ENCODE data around the gene ECEL1.

ECEL1 gene

DNA sequence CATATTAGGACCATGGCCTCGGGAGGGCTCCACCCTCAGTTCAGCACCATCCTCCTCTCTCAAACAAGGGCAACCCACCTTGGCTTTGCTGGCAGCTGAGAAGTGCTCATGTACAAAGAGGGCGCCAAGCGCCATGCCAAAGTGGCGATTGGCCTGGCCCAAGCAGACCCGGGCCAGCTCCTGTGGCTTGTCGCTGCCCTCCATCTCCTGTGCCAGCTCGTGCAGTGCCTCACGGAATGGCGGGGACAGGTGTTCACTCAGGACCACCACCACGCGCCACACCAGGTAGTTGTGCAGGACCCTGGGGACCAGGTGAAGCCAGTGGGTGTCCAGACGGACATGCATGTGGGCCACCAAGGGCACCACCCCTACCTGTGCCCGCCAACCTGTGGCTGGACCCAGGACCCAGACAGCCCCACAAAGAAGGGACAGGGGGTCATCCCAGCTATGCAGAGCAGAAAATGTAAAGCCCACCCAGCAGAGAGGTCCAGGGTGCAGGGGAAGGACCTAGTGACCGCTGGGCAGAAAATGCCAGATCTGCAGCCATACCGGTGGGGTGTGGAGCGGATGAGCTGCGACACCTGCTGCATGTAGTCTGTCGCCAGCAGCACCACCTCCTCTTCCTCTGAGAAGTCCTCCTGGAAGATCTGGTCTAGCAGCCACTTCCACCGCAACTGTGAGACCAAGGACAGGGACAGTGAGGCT lies 3.6 kb downstream of the ECEL1 start:
- no peak for DNase-seq (ENCODE audit: low read depth)

DNA sequence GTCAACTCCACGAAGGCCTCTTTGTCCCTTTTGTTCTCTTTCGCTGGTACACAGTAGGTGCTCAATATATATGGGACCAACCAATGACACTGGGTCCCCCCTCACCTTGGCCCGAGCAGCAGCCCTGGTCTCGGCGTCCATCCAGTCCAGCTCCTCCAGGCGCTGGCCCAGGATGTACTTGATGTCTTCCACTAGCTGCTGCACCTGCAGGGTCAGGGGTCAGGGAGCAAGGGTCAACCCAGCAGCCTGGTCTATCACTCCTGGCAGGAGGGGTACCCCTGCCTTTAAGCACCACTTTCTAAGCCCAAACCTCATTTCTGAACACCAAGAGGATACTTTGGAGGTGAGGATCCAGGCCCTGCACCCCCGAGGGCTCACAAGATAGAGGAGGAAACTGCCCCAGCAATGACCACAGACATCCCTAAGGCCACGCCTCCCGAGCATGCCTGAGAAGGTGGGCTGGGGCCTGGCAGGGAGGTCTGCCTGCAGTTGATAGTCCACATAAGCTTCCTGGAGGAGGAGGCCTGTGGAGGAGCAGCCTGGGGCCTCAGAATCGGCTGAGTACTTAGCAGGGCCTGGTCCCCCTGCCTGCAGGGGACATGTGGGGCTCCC lies 4.2 kb downstream of the ECEL1 start:
- DNase-seq (ENCODE audit: low read depth) = no peak

DNA sequence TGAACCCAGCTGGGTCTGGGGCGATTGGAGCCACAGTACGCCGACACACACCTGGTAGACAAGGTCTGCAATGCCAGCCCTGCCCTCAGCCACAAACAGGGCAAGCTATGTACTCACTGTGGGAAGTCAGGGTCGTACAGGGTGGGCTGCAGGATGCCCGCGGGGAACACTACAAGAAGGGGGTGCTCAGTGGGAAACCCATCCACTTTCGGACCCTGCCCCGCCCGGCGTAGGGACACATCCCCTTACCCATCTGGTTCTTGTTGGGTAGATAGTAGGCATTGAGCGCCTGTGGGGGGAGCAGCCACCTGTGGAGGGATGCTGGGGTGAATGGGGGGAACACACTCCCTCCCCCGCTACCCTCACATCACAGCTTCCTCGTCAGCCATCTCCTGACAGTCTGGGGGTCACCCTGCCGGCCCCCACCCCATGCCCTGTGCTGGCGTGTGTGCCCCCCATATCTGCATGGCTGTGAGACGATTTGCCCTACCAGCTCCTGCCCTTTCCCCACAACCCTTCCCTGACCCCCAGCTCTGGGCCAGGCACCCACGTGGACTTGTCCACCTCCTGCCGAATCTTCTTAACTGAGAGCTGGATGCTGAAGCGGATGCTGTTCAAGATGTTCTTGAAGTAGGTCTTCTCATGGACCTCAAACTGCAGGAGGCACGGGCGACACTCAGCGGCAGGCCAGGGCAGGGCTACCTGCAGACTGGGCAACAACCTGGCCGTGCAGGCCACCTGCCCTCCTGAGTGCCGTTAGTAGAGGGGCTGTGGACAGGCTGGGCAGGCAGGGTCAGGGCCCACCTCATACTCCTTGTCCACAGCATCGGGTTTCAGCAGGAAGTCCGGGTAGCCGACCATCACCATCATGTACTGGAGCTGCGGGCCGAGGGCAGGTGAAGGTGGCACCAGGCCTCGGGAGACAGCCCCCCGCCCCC lies 5.1 kb downstream of the ECEL1 start:
- DNase-seq (ENCODE audit: low read depth) = no peak

DNA sequence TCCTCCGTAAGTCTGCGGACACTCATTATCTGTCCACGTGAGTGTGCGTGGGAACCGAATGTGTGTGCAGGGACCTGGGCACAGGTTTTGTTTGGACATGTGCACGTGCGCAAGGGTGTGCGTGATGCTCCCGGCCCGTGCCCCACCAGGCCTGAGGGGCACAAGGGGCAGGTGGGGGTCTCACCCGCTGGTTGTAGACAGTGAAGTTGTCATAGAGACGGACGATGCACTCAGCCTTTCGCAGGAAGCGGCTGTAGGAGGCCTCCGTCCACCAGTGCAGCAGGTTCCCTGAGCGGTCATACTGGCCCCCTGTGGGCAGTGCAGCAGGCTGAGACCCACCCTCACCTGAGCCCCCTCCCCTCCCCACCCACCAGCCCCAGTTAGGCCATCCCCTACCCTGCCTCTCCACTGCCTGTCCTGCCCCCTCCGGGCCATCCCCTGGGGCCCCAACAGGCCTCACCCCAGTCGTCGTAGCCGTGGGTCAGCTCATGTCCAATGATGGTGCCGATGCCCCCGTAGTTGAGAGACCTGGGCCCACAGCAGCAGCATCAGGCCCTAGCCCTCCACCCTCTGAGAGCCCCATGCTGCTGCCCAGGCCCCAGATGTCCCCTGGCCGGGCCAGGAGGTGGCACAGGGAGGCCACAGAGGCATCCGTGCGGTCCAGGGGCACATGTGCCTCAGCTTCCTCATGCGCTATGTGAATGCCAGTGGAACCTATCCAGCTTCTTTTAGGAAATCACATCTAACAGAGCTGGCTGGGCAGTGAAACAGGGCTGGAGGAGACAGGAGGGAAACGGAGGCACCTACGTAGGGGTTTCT lies 6.1 kb downstream of the ECEL1 start:
- DNase-seq (ENCODE audit: low read depth) = no peak

DNA sequence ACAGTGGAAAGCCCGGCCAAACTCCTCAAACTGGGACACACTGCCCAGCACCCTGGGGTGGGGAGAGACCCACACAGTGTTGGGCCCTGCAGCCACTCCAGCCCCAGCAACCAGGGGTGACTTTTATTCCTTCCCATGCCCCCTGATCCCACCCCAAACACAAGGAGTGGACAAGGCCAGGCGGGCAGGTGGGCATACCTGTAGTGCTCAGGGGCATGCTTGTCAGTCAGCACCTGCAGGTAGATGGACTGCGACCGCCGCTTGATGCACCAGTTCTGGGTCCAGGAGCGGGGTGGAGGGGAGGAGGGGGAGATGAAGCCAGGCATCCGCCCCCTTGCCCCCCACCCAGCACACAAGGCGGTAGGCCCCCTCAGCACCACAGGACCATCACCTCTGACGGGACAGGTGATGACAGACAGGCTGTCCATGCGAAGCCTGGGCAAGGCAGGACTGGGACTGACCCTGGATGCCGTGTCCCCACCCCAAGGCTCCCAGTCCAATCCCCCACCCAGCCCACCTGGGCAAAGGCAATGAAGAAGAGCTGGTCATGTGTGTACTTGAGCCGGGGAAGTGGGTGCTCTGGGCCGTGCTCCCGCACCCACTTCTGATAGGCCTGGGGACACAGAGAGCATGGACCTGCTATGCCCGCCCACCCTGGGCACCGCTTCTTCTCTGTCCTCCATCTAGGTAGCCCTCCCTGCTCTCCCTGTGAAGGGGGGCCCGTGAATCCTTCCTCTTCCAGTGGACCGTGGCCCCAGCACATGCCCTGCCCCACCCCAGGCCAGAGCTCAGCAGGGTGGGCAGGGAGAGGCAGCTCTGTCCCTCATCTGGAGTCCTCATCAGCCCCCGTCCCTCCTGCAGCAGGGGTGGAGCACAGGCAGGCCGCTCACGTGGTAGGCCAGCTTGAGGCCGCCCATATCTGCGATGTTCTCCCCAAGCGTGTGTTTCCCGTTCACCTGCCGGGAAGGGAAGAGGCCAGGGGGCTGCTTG lies 7.1 kb downstream of the ECEL1 start:
- no peak for DNase-seq (ENCODE audit: low read depth)

DNA sequence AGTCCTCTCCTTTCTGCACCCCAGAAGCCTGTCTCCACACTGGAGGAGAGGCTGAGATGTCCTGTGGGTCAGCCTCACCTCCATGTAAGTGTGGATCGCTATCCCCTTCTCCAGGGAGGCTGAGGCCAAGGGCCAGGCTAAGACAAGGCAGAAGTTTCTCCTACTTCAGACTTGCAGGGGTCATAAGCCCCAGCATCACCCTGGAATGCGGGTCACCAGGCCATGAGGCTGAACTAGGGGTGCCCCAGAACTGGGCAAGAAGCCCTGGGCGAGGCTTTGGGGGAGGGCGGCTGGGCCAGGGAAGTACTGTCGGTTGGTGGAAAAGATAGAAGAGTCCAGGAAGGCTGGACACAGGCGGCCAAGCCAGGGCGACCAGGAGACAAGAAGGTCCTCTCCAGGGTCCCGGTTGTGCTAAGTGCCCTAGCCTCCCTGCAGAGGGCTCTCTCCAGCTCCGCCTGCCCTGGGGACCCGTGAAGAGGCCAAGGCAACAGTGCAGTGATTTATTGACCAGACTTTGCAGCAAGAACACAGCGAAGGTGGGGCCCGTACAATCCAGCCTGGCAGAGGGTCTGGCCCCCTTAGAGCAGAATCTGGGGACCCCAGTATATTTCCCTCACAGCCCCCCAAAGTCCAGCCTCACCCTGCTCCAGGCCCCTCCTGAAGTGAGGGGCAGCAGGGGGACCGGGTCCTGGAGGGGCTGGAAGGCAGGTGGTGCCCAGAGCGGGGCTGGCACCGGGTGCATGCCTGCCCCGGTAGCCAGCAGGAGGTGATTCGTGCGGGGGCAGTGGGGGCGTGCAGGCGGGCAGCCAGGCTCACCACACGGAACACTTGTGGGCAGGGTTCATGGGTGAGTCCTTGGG lies 8.1 kb downstream of the ECEL1 start:
- no peak for DNase-seq (ENCODE audit: low read depth)

DNA sequence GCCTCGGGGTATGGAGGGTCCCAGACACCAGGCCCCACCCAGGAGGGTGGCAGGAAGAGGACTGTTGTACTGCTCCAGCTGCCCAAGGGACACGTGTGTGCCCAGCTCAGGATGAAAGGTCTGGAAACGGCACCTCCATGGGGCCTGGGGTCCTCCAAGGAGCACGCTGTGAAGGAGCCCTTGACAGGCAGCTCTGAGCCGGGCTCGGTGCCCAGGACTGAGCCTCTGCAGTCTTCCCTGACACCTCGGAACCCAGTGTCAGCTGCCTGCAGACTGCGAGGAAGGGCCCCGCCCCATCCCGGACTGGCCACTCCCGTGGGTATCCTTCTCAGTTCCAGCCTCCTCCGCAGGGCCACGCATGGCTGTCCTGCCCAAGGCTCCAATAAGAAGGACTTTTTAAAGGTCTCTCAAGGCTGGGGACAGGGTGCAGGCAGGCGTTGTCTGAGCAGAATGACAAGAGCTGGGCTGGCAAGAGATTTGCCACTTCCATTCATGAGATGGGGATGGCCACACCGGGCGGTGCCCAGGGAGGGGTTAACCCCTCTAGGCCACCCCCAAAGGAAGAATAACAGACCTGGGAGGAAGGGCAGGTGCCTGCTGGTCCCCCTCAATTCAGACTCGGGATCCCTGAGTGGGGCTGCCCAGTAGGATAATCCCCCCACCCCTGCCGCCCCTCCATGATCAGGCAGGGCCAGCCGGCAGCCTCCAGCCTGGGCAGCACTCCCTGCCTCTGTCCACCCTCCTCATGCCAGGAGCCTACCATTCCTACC lies 8.9 kb downstream of the ECEL1 start:
- no peak for DNase-seq (ENCODE audit: low read depth)

DNA sequence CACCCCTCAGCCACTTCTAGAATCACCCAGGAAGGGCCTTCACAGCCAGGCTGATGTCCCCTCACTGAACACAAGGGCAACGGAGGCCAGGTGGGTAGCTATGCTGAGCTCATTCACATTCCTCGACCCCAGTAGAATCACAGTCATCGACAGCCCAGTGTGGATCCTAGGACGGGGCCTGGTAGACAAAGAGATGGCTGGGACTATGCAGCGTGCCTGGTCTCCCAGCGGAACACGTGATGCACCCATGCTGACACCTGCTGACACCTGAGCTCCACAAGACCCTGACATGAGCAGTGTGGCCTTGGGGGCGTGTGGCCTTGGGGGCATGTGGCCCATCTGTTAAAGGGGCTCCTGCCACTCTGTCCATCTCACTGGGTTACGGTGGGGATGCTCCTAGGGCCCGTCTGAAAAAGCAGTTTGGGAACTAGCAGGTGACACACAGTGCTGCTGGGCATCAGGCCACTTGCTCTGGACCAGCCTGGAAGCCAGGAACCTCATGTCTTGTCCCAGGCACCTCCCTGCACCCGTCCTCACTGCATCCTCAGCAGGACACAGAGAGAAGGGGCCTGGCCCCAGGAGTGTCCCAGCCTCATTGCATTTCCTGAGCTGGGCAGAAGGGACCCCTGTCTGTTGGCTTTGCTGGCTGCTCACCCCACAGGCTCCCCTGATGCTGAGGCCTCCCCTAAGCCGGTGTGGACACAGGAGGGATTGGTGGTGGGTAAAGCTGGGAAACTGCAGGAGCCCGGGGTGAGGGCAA lies 9.7 kb downstream of the ECEL1 start:
- DNase-seq (ENCODE audit: low read depth) = no peak

DNA sequence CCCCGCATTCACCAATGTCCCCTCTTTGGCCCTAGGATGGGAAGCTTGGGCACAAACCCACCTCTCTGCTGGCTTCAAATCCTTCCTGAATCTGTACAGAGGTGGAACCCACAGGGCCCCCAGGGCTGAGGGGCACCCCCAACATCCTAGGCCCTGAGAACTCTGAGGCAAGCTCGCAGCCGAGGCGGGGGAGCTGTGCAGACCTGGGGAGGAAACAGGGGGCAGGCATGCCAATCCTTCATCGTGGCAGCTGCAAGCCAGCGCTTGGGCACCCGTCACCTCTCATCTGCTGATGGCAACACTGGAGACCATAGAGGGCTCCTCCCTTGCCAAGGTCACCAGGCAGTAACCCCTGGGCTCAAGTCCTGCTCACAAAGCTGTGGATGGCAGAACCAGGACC lies 10.8 kb downstream of the ECEL1 start:
- no peak for DNase-seq (ENCODE audit: low read depth)

DNA sequence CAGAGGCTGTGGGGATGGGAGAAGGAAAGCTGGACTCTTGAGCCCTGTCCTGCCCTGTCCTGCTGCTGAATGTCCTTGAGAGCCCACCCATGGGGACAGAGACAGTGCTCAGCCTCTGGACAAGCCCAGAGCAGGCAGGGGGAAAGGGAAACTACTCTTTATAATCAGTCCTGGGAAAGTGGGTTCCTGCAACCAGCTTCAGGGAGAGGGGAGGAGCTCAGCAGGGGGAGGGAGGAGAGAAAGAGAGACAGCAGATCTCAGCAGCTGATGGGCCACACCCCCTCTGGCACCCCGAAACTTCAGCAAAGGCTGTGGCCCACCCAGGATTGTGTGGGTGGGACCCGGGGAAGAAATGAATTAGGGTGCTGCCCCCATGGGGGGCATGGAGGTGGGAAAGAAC lies 11.6 kb downstream of the ECEL1 start:
- DNase-seq (ENCODE audit: low read depth) = no peak

DNA sequence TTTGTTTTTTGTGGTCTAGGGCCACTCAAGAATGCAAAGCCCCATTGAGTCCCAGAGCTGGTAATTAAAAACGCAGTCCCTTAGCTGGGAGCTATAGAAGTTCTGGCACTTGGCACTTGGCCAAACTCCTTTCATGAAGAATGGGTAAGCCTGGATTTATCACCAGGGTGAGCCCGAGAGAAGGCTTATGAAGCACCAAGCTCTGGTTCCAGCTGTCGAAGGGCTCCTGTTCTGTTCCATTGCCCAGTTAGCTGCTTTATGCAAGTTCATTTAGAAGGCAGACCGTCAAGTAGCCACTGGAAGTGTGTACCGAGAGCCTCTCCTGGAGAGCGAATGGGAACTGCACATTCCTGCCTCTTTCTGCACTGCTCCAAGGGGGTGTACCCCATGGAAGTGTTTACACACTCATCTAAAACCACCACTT lies 14.2 kb downstream of the ECEL1 start:
- DNase-seq (ENCODE audit: low read depth) = no peak

DNA sequence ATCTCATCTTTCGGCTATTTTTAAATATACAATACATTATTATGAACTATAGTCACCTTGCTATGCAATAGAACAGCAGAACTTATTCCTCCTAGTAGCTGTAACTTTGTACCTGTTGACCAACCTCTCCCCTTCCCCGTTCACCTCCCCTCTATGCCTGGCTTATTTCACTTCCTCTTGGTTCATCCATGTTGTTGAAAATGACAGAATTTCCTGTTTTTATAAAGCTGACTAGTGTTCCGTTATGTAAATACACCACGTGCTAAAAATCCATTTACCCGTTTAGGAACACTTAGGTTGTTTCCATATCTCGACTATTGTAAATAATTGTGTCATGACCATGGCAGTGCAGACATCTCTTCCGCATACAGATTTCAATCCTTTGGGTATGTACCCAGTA lies 21.4 kb downstream of the ECEL1 start:
- DNase-seq (ENCODE audit: low read depth) = no peak

DNA sequence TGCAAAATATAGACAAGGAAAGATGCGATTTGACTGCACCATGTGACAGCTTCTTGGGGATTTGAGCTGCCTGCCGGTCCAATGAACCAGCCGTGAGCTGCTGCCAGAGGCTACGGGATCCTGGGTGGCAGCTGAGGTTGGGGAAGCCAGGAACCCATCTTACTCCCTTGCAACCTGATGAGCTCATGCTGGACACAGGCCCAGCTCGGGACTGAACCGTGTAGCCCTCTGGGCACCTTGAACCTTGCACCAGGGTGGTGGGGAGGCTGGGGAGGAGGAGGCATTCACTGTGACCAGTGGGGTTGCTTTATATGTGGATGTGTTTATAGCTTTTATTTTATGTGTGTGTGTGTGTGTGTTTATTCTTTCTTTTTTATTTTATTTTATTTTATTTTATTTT lies 22.6 kb downstream of the ECEL1 start:
- no peak for DNase-seq (ENCODE audit: low read depth)

DNA sequence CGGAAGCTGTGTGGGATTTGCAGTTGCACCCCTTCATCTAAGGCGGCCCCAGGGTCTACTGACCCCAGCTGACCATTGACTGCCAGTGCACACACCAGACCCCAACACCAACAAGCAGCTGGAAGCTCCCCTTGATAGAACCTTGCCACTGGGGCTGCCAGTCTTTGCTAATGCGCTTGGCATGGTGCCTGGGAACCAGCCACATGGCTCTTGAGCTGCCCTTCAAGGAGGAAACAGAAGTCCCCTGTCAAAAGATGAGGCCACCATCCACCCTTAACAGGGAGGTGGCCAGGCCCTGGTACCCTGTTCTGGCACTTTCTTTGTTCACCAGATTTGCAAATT lies 23.1 kb downstream of the ECEL1 start:
- no peak for DNase-seq (ENCODE audit: low read depth)

DNA sequence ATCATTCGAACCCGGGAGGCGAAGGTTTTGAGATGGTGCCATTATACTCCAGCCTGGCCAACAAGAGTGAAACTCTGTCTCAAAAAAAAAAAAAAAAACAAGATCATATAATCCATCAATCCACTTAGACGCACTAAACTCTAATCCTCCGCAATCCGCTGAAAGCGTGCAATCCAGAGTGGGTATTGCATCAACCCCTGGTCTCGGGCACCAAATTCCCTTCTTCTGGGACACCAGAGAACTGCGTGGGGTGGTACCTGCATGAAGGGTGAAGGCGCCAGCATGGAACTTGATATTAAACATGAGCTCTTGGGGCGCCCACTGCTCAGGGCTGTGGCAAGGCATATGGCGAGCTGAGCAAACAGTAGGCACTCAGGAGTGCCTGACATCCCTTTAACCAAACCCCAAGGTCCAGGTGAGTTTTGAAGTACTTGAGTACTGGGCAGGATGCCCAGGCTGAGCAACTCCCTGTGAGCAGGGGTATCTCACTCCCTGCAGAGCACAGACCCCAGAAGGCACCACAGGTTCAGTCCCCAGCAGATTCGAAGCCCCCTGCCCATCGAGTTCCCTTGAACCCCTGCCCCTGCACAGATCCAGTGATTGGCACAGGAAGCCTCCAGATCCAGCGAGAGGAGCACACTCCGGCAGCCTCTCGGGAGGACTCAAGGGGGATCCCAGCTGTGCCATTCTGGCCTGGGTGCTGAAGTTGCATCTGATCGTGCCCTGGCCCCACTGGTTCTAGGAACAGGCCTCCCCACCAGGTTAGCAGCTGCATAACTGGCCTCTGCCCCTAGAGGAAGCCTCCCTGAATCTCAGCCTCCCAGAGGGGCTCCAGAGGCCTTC lies 23.7 kb downstream of the ECEL1 start:
- DNase-seq (ENCODE audit: low read depth) = no peak

DNA sequence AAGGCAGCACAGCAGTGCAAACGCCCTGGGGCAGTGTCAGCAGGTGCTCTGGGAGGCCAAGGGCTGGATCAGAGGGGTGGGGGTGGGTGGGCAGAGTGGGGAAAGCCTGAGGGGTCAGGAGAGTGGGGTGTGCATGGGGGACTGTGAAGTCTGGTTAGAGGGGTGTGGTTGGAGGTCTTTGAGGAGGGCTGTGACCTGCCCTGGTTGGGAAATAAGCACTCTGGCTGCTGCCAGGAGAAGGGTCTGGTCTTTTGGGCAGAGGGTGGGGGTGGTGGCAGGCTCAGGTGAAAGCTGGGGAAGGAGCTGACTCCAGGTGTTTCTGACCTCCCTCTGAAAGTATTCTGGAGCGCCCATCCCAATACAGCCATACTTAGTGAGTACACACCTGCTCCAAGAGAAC lies 27.5 kb downstream of the ECEL1 start:
- DNase-seq (ENCODE audit: low read depth) = no peak

DNA sequence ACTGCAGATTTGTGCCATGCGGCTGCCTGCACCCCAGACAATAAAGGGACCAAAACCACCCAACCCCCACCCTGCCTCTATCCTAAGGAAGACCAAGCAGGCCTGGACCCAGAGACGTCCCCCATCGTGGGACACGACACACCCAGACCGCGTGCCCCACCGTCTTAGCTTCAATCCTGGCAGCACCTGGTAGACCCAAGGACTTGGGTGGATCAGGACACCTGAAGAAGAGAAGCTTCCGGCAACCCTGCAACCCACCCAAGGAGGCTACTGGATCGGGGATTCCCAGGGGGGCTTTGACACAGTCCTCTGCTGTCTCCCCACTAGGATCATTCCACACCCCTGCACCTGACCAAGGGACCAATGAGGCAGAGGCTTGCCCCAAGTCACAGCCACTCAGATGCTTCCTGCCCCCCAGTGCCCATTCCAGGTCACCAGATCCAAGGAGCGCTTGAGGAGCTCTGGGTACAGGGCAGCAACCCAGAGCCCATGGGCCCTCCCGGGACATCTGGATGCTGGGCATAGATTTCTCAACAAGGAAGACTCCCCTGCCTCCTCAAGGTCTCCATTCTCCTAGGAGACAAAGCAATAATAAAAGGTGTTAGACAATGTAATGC lies 28.1 kb downstream of the ECEL1 start:
- no peak for DNase-seq (ENCODE audit: low read depth)

Data from activated T-cell treated with anti-CD3 and anti-CD28 coated beads for 48 hours (primary cell).